Mesodermal cell (in vitro differentiated cells): Measurements from ENCODE around the gene DCDC2.
"Not testable (repeated sequence)": the region's sequence is repeated elsewhere in the genome, so short reads cannot be mapped to it uniquely, and the experiment has no call there.

Source experiments
- H3K27ac ChIP-seq: 2 replicates; pipeline ENCODE4 v1.7.0; 2013; ENCODE audit warnings: mild to moderate bottlenecking, low read depth, low read length, moderate library complexity; ENCODE audit not compliant: severe bottlenecking
- H3K36me3 ChIP-seq: 2 replicates; pipeline ENCODE4 v1.7.1; 2013; ENCODE audit warnings: mild to moderate bottlenecking, low read length, moderate library complexity; ENCODE audit not compliant: control insufficient read depth, insufficient read depth
- H3K4me1 ChIP-seq: one replicate; pipeline ENCODE4 v1.7.1; 2013; ENCODE audit warnings: mild to moderate bottlenecking, low read length; ENCODE audit not compliant: insufficient read depth, control insufficient read depth, poor library complexity, severe bottlenecking
- H3K4me3 ChIP-seq: 2 replicates; pipeline ENCODE4 v1.7.0; 2013; ENCODE audit warnings: low read length, control low read depth, mild to moderate bottlenecking; ENCODE audit not compliant: insufficient read depth, poor library complexity, severe bottlenecking; ENCODE audit errors: extremely low read depth
- H3K9me3 ChIP-seq: 2 replicates; pipeline ENCODE4 v1.7.1; 2013; ENCODE audit warnings: mild to moderate bottlenecking, low read length, moderate library complexity; ENCODE audit not compliant: control insufficient read depth
- WGBS, 2 experiments: methylation state at CpG; one replicate each; pipeline ENCODE4 v1.1.5; 2013; ENCODE audit warnings: missing lambda C conversion rate in 2 of 2; ENCODE audit not compliant: insufficient coverage in 2 of 2; 5-methylcytosine and 5-hydroxymethylcytosine counted together

DCDC2 gene

DNA sequence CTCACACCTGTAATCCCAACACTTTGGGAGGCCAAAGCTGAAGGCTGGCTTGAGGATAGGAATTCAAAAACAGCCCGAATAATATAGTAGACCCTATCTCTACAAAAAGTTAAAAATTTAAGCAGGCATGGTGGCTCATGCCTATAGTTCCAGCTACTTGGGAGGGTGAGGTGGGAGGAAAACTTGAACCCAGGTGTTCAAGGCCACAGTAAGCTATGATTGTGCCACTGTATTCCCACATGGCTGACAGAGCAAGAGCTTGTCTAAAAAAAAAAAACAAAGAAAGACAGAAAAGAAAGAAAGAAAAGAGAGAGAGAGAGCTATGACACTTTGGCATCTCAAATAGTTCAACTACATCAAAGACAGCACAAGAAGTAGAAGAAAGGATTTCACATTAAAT lies 33.2 kb downstream of the DCDC2 start:
- peaks cover 20% of the 10 kb centered on the region for H3K4me1 ChIP-seq
- H3K36me3 ChIP-seq = no peaks in the 10 kb centered on the region
- no peaks in the 10 kb centered on the region for H3K9me3 ChIP-seq
- no peak overlapping the region for H3K4me3 ChIP-seq
- WGBS, 2 experiments = no CpG with 5 or more reads among the region's 1 CpG
- H3K27ac ChIP-seq = no peak overlapping the region

DNA sequence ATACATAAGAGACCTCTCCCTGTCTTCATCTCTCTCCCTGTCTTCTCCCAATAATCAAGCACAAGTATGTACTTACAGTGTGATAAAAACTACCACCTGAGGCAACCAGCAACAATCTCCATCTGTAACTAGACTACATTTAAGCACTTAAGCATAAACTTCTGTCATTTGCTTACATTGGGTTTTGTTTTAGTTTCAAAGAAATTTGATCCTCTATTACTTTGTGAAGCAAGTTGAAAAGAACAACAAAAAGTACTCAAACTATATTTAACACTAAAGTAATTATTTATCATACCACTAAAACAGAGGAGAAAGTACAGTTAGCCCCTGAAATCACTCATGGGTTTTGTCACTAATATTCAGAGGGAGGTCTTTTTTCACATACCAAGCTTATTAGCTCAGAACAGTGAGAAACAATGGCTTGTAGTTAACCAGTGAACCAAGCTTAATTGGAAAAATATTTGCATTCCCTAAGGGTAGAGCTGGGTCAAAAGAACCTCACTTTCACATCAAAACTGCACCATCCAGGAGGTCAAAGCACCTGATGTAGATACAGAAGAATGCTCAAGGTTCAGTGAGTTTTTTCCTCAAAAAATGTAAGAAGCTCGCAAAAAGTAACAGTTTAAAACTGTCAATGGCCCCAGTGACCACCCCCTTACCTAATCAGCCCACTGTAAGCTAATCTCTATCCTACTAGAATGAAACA lies 34.1 kb downstream of the DCDC2 start:
- H3K4me3 ChIP-seq = no peak overlapping the region
- no peaks in the 10 kb centered on the region for H3K9me3 ChIP-seq
- WGBS, 2 experiments = 20% methylated on average over 1 of the region's 1 CpG; no CpG with 5 or more reads in 1 of the 2 experiments
- no peaks in the 10 kb centered on the region for H3K36me3 ChIP-seq
- H3K4me1 ChIP-seq = peaks cover 20% of the 10 kb centered on the region
- H3K27ac ChIP-seq = peak overlapping the region; percentile 44

GRCh38 chr6:24322924-24323323 lies 34.9 kb downstream of the DCDC2 start:
- peaks cover 20% of the 10 kb centered on the region for H3K4me1 ChIP-seq
- no peak overlapping the region for H3K27ac ChIP-seq
- no peak overlapping the region for H3K4me3 ChIP-seq
- no peaks in the 10 kb centered on the region for H3K9me3 ChIP-seq
- WGBS, 2 experiments = 90 to 100% methylated on average over 3 of the region's 3 CpGs
- no peaks in the 10 kb centered on the region for H3K36me3 ChIP-seq

- 64 to 79% methylated on average over 2 of the region's 3 CpGs for WGBS, 2 experiments
- not testable (repeated sequence) for H3K9me3 ChIP-seq, H3K36me3 ChIP-seq, H3K4me3 ChIP-seq, H3K27ac ChIP-seq
- H3K4me1 ChIP-seq = peaks cover 20% of the 10 kb centered on the region
Observed at GRCh38 chr6:24322446-24322845, 35.4 kb downstream of the DCDC2 start.

- WGBS, 2 experiments = 0% methylated on average over 1 of the region's 5 CpGs; no CpG with 5 or more reads in 1 of the 2 experiments
- Histone ChIP-seq H3K9me3 (no peaks in the 10 kb centered on the region), H3K27ac (peak overlapping the region; percentile 24), H3K4me1 (peaks cover 20% of the 10 kb centered on the region), H3K36me3 (no peaks in the 10 kb centered on the region), H3K4me3 (no peak overlapping the region)
Observed at GRCh38 chr6:24321538-24322162, 36.2 kb downstream of the DCDC2 start.

- H3K4me3 ChIP-seq = no peak overlapping the region
- no peaks in the 10 kb centered on the region for H3K9me3 ChIP-seq
- H3K27ac ChIP-seq = no peak overlapping the region
- WGBS, 2 experiments = 60 to 71% methylated on average over 3 to 4 of the region's 6 CpGs
- H3K36me3 ChIP-seq = no peaks in the 10 kb centered on the region
- H3K4me1 ChIP-seq = peaks cover 7% of the 10 kb centered on the region
Observed at GRCh38 chr6:24313251-24314141, 44.4 kb downstream of the DCDC2 start.

DNA sequence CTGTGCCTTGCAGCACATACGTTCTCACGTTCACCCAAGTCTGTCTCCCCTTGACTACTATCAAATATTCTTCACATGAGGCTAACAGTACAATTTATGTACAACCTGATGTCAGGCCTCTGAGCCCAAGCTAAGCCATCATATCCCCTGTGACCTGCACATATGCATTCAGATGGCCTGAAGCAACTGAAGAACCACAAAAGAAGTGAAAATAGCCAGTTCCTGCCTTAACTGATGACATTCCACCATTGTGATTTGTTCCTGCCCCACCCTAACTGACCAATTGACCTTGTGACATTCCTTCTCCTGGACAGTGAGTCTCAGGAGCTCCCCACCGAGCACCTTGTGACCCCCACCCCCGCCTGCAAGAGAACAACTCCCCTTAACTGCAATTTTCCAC lies 46.1 kb downstream of the DCDC2 start:
- H3K27ac ChIP-seq, H3K9me3 ChIP-seq, H3K36me3 ChIP-seq, H3K4me3 ChIP-seq, H3K4me1 ChIP-seq: not testable (repeated sequence)
- WGBS, 2 experiments = 86 to 98% methylated on average over 4 of the region's 4 CpGs

DNA sequence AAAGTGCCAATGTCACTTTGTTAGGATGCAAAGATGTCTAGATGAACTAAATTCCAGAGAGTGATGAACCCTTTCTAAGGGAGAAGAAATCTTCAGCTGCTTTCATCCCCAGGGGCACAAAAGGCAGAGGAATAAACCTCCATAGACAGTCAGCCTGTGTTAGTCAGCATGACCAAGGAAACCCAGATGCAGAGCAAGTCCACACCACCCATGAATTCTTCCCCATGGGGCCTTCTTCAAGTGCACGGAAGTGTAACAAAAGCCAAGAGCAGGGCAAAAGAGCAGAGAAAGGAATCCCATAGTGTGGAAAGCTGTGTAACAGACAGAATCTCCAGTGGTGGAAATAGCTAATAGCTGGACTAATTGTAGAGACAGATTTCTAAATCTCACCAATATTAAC lies 50.0 kb downstream of the DCDC2 start:
- Histone ChIP-seq H3K27ac (peak overlapping the region; percentile 11), H3K4me3 (no peak overlapping the region), H3K36me3 (no peaks in the 10 kb centered on the region), H3K4me1 (no peaks in the 10 kb centered on the region), H3K9me3 (no peaks in the 10 kb centered on the region)
- WGBS, 2 experiments = 20% methylated on average over 1 of the region's 1 CpG; no CpG with 5 or more reads in 1 of the 2 experiments

GRCh38 chr6:24306936-24307335 lies 50.9 kb downstream of the DCDC2 start:
- WGBS, 2 experiments = no CpG with 5 or more reads among the region's 1 CpG

GRCh38 chr6:24306038-24306437 lies 51.8 kb downstream of the DCDC2 start:
- no peak overlapping the region for H3K4me3 ChIP-seq
- WGBS, 2 experiments = 86 to 100% methylated on average over 1 to 4 of the region's 4 CpGs
- H3K4me1 ChIP-seq = no peaks in the 10 kb centered on the region

More at GRCh38 chr6:24306936-24307335, 50.9 kb downstream of the DCDC2 start:
- Histone ChIP-seq H3K4me3 (no peak overlapping the region), H3K9me3 (no peaks in the 10 kb centered on the region), H3K27ac (no peak overlapping the region), H3K36me3 (no peaks in the 10 kb centered on the region), H3K4me1 (no peaks in the 10 kb centered on the region)

More at GRCh38 chr6:24306038-24306437, 51.8 kb downstream of the DCDC2 start:
- H3K9me3 ChIP-seq = no peaks in the 10 kb centered on the region
- no peaks in the 10 kb centered on the region for H3K36me3 ChIP-seq
- no peak overlapping the region for H3K27ac ChIP-seq
